Measurements from ENCODE around the gene ITGA1. TPM values are rescaled to one million over a fixed set of nuclear protein-coding genes. Genes with fewer than 3 reads are reported as not detected.
"Not testable (repeated sequence)": the region's sequence is repeated elsewhere in the genome, so short reads cannot be mapped to it uniquely, and the experiment has no call there.

ITGA1 gene
- total RNA-seq, 6 experiments from 2014 or later = 46.9 to 101 (median 83.9) TPM

- Mint-ChIP-seq H3K27ac (peak overlapping the region; percentile 92), H3K4me1 (ENCODE audit: low read depth) (peaks cover 92% of the 10 kb centered on the region), H3K36me3 (ENCODE audit: low read depth) (peaks cover 6% of the 10 kb centered on the region)
Measured at GRCh38 chr5:52841114-52841513, 53.4 kb downstream of the ITGA1 start.

GRCh38 chr5:52842111-52842510 lies 54.4 kb downstream of the ITGA1 start:
- no peaks in the 10 kb centered on the region for H3K36me3 Mint-ChIP-seq (ENCODE audit: low read depth)
- H3K27ac Mint-ChIP-seq = no peak overlapping the region
- DNase-seq = no peak
- H3K9me3 Mint-ChIP-seq = no peaks in the 10 kb centered on the region
- H3K27me3 Mint-ChIP-seq (ENCODE audit: insufficient read depth) = no peaks in the 10 kb centered on the region
- TF ChIP-seq CTCF (IDR thresholded peaks at IDR 0.05) = no peak
- H3K4me1 Mint-ChIP-seq (ENCODE audit: low read depth) = peaks cover 92% of the 10 kb centered on the region
- no peak overlapping the region for H3K4me3 Mint-ChIP-seq

More at GRCh38 chr5:52841114-52841513, 53.4 kb downstream of the ITGA1 start:
- TF ChIP-seq CTCF (IDR thresholded peaks at IDR 0.05) = no peak
- H3K4me3 Mint-ChIP-seq = no peak overlapping the region; the same call in 1 of the 2 replicates
- H3K9me3 Mint-ChIP-seq = no peaks in the 10 kb centered on the region
- DNase-seq = no peak
- no peaks in the 10 kb centered on the region for H3K27me3 Mint-ChIP-seq (ENCODE audit: insufficient read depth)

- Mint-ChIP-seq H3K27me3 (ENCODE audit: insufficient read depth) (no peaks in the 10 kb centered on the region), H3K4me3 (peak overlapping the region; percentile 70), H3K9me3 (no peaks in the 10 kb centered on the region), H3K27ac (peak overlapping the region; percentile 75), H3K4me1 (ENCODE audit: low read depth) (peaks cover 75% of the 10 kb centered on the region), H3K36me3 (ENCODE audit: low read depth) (peaks cover 6% of the 10 kb centered on the region; the same call in 1 of the 2 replicates)
- no peak for TF ChIP-seq CTCF (IDR thresholded peaks at IDR 0.05)
- peak; percentile 21 for DNase-seq
Measured at GRCh38 chr5:52844885-52845284, 57.2 kb downstream of the ITGA1 start.

- no peaks in the 10 kb centered on the region for H3K27me3 Mint-ChIP-seq (ENCODE audit: insufficient read depth)
- peak overlapping the region; percentile 15; the same call in 1 of the 2 replicates for H3K4me3 Mint-ChIP-seq
- no peaks in the 10 kb centered on the region for H3K9me3 Mint-ChIP-seq
- H3K4me1 Mint-ChIP-seq (ENCODE audit: low read depth) = peaks cover 61% of the 10 kb centered on the region
- peak overlapping the region; percentile 67 for H3K27ac Mint-ChIP-seq
- no peak for TF ChIP-seq CTCF (IDR thresholded peaks at IDR 0.05)
- peak; percentile 25 for DNase-seq
- peaks cover 9% of the 10 kb centered on the region for H3K36me3 Mint-ChIP-seq (ENCODE audit: low read depth)
Measured at GRCh38 chr5:52846182-52846842, 58.6 kb downstream of the ITGA1 start.

- H3K9me3 Mint-ChIP-seq; H3K27me3 Mint-ChIP-seq (ENCODE audit: insufficient read depth); DNase-seq; H3K4me3 Mint-ChIP-seq; H3K27ac Mint-ChIP-seq: not testable (repeated sequence)
- Mint-ChIP-seq H3K36me3 (ENCODE audit: low read depth) (peaks cover 21% of the 10 kb centered on the region), H3K4me1 (ENCODE audit: low read depth) (peaks cover 55% of the 10 kb centered on the region)
Measured at GRCh38 chr5:52848688-52849087, 61.0 kb downstream of the ITGA1 start.

GRCh38 chr5:52849544-52849943 lies 61.8 kb downstream of the ITGA1 start:
- DNase-seq = no peak
- H3K9me3 Mint-ChIP-seq = no peaks in the 10 kb centered on the region
- H3K27me3 Mint-ChIP-seq (ENCODE audit: insufficient read depth) = no peaks in the 10 kb centered on the region
- peaks cover 21% of the 10 kb centered on the region for H3K36me3 Mint-ChIP-seq (ENCODE audit: low read depth)
- H3K4me3 Mint-ChIP-seq = no peak overlapping the region
- peaks cover 47% of the 10 kb centered on the region for H3K4me1 Mint-ChIP-seq (ENCODE audit: low read depth)
- H3K27ac Mint-ChIP-seq = no peak overlapping the region
- no peak for TF ChIP-seq CTCF (IDR thresholded peaks at IDR 0.05)

All from HFFc6 (cell line).